ENCODE results near the gene C16orf74.

GRCh38 chr16:85698935-85699558 lies 51.8 kb downstream of the C16orf74 start:
- TF ChIP-seq POLR2A (IDR thresholded peaks at IDR 0.05) (no peak), CTCF (IDR thresholded peaks at IDR 0.05) (no peak), POLR2AphosphoS5 (IDR thresholded peaks at IDR 0.05) (no peak)

Measured in gastroesophageal sphincter (tissue), 3 donors.